K562 treated with DMSO at 1 percent for 48 hours (cell line): Measurements from ENCODE around the gene STPG1. TPM values are rescaled to one million over a fixed set of nuclear protein-coding genes. Genes with fewer than 3 reads are reported as not detected.

Experiments used
- total RNA-seq: library from RNA; unstranded; fragments of 300-600 nt; gene quantifications from 2 replicates; pipeline ENCODE4 v1.2.3, GENCODE V29; 2022; ENCODE audit warnings: low replicate concordance; ENCODE audit errors: extremely low read depth

The STPG1 gene
- not detected in 2 replicates for total RNA-seq

DNA sequence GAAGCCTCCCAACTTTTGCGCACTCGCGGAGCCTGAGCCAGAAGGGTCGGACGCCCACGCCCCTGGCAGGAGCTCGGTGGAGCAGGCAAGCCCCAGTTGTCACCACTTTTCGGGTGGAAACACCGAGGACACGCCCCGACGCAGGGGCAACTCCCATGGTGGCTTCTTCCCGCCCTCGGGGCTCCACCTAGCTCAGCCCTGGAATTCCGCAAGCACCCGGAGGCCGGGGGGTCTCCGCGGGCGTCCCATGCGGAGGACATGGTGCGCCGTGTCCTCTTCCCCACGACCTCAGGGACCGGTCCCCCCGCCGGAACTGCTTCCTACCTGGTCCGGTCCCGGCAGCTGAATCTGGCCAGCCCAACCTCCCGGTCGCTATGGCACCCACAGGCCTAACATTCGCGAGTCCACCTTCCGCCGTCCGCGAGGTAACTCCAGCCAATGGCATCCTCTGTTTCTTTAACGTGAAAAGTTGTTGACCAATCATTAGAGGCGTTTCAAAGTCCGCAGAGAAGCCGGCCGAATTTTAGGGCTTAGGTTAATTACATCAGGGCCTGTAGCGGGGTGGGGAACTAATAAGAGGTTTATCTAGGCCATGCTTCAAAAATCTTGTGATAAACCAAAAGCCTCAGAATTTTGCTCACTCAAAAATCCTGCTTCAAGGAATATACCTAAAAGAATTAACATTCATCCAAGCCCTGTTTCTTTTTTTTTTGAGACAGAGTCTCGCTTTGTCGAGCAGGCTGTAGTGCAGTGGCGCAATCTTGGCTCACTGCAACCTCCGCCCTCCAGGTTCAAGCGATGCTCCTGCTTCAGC, at the start of gene STPG1:
STPG1 (minus strand) TSS at position 433 of the 814 bp plus-strand sequence. CDS start 12,394 bp downstream, outside the sequence.

GRCh38 chr1:24415334-24415909, 1.8 kb upstream of the STPG1 start, which contains the start of gene NIPAL3:
NIPAL3 (plus strand) TSS chr1:24415802; CDS start chr1:24419548, 3,746 bp downstream.

GRCh38 chr1:24319312-24319863, 94.2 kb downstream of the STPG1 start, which contains the start of gene GRHL3:
GRHL3 (plus strand) TSS chr1:24319357; CDS start chr1:24319552, 195 bp downstream.

Other genes starting within 250 kb of the STPG1 start
- gene IFNLR1, start 226.5 kb downstream of the STPG1 start, total RNA-seq = not detected in 2 replicates
- not detected in 2 replicates for gene GRHL3, start 94.4 kb downstream of the STPG1 start, total RNA-seq
- not detected in 2 replicates for gene NIPAL3, start 2.0 kb upstream of the STPG1 start, total RNA-seq
- not detected in 2 replicates for gene RCAN3, start 89.1 kb upstream of the STPG1 start, total RNA-seq
- gene NCMAP, start 142.3 kb upstream of the STPG1 start, total RNA-seq = not detected in 2 replicates
- gene SRRM1, start 229.5 kb upstream of the STPG1 start, total RNA-seq = not detected in 2 replicates